K562 (cell line): Measurements from ENCODE around the gene STK17A. TPM values are rescaled to one million over a fixed set of nuclear protein-coding genes. Genes with fewer than 3 reads are reported as not detected.

ENCODE experiments used
- ATAC-seq: fragments of 200-7000 bp; cut with Tn5 transposase; 3 replicates; pipeline ENCODE4 v1.9.1; 2020; ENCODE audit warnings: moderate library complexity
- BruUV-seq: library from RNA; stranded (reverse); fragments of 400-500 nt; replicated peaks from 2 replicates; lab custom pipeline; 2021; lab: Mats Ljungman, UMichigan
- CTCF ChIA-PET: fragments of 300-600 bp; formaldehyde crosslinking; extraction: SDS; loops from one replicate; lab custom pipeline; 2021; ENCODE audit warnings: low intra/inter-chr PET ratio; lab: Yijun Ruan, JAX
- POLR2A ChIA-PET: fragments of 300-600, 350-650 bp; sonication (Branson Sonifier 250); formaldehyde crosslinking; extraction: SDS; loops from one replicate; lab custom pipeline; 2021; ENCODE audit warnings: antibody characterized with exemption, inconsistent platforms; lab: Yijun Ruan, JAX
- DNase-seq, 4 experiments: peaks; one replicate each; pipeline versions ENCODE4 v3.0.0 to v3.0.0-alpha.2; 2011 to 2018; ENCODE audit warnings: low spot score in 3 of 4, mixed read lengths in 3 of 4; ENCODE audit errors: extremely low read depth in 1 of 4
- FAIRE-seq: peaks from 2 replicates; lab custom pipeline; 2011; peaks lifted over from hg19 to GRCh38; lab: Jason Lieb, UNC
- H2AFZ ChIP-seq: 2 replicates; pipeline ENCODE4 v1.6.0; 2011; ENCODE audit warnings: low read depth, low read length, control low read depth, inconsistent platforms
- H3K27ac ChIP-seq: fragments of 200-600 bp; 3 replicates; pipeline ENCODE4 v1.8.0; 2011; ENCODE audit warnings: low read depth, mild to moderate bottlenecking, control low read depth, inconsistent platforms, low read length, moderate library complexity, mixed read lengths; ENCODE audit errors: extremely low read depth
- H3K27me3 ChIP-seq, 2 experiments: fragments of 300-600 bp in 1 of 2; 2 replicates in 1 of 2; 3 replicates in 1 of 2; pipeline versions ENCODE4 v1.6.0 to v1.8.0; 2011; ENCODE audit warnings: inconsistent platforms in 2 of 2, low read length in 2 of 2, mild to moderate bottlenecking in 1 of 2, mixed read lengths in 1 of 2, moderate library complexity in 1 of 2; ENCODE audit not compliant: control insufficient read depth in 2 of 2, insufficient read depth in 2 of 2
- H3K36me3 ChIP-seq: fragments of 300-600 bp; 3 replicates; pipeline ENCODE4 v1.8.0; 2011; ENCODE audit warnings: mild to moderate bottlenecking, low read length, inconsistent platforms; ENCODE audit not compliant: control insufficient read depth, insufficient read depth
- H3K4me1 ChIP-seq, 2 experiments: fragments of 200-600 bp in 1 of 2; replicated peaks in 1 of 2; 2 replicates in 1 of 2; 3 replicates in 1 of 2; pipeline versions ENCODE4 v1.5.1 to v1.8.0; 2011; ENCODE audit warnings: inconsistent platforms in 2 of 2, low read length in 2 of 2, mild to moderate bottlenecking in 1 of 2, mixed read lengths in 1 of 2, moderate library complexity in 1 of 2; ENCODE audit not compliant: control insufficient read depth in 2 of 2, insufficient read depth in 2 of 2
- H3K4me2 ChIP-seq: 2 replicates; pipeline ENCODE4 v1.6.1; 2011; ENCODE audit warnings: low read length, control low read depth, inconsistent platforms, mixed read lengths; ENCODE audit not compliant: insufficient read depth
- H3K4me3 ChIP-seq: fragments of 200-600 bp; sonication (generic), shearing (Covaris generic); 2 replicates; pipeline ENCODE4 v1.5.1; 2016; ENCODE audit warnings: control low read depth, inconsistent platforms
- H3K79me2 ChIP-seq: fragments of 200-600 bp; 3 replicates; pipeline ENCODE4 v1.8.0; 2011; ENCODE audit warnings: low read length, inconsistent platforms; ENCODE audit not compliant: control insufficient read depth, insufficient read depth
- H3K9ac ChIP-seq, 2 experiments: 2 replicates each; pipeline versions ENCODE4 v1.6.0 to v1.6.1; 2011; ENCODE audit warnings: low read depth in 2 of 2, low read length in 2 of 2, control low read depth in 1 of 2, inconsistent platforms in 1 of 2, mild to moderate bottlenecking in 1 of 2, mixed read lengths in 1 of 2; ENCODE audit not compliant: insufficient read depth in 1 of 2
- H3K9me1 ChIP-seq: one replicate; pipeline ENCODE4 v1.6.0; 2011; ENCODE audit warnings: inconsistent platforms, mild to moderate bottlenecking, low read length, moderate library complexity; ENCODE audit not compliant: control insufficient read depth, insufficient read depth
- H3K9me3 ChIP-seq: replicated peaks from 2 replicates; pipeline ENCODE4 v1.5.1; 2011; ENCODE audit warnings: low read depth, low read length, inconsistent platforms; ENCODE audit not compliant: control insufficient read depth, insufficient read depth
- H4K20me1 ChIP-seq: replicated peaks from 2 replicates; pipeline ENCODE4 v1.6.1; 2011; ENCODE audit warnings: low read length, inconsistent platforms, mixed read lengths; ENCODE audit not compliant: control insufficient read depth, insufficient read depth
- BMI1 ChIP-seq: fragments of 150-350 bp; IDR thresholded peaks from 2 replicates; pipeline ENCODE4 v1.6.1; 2014; ENCODE audit warnings: low read length
- CBX1 ChIP-seq: sonication (generic); IDR thresholded peaks from 2 replicates; pipeline ENCODE4 v1.6.1; 2016; ENCODE audit warnings: antibody characterized with exemption, low read depth, mild to moderate bottlenecking
- POLR3G ChIP-seq: IDR thresholded peaks from 2 replicates; pipeline ENCODE4 v1.6.1; 2011; ENCODE audit not compliant: insufficient read length, insufficient replicate concordance; ENCODE audit errors: extremely low read depth
- ZNF586 ChIP-seq: fragments of 450-650 bp; formaldehyde crosslinking; conservative IDR thresholded peaks from 2 replicates; pipeline ENCODE4 v1.4.0; 2020; ENCODE audit warnings: mild to moderate bottlenecking, moderate library complexity
- WGBS: fragments of 100-300 bp; shearing (Covaris generic); methylation state at CpG from one replicate; pipeline ENCODE4 v1.1.6; 2016; ENCODE audit warnings: low coverage, mixed read lengths; ENCODE audit not compliant: insufficient coverage; ENCODE audit errors: missing lambda C conversion rate; 5-methylcytosine and 5-hydroxymethylcytosine counted together
- in situ Hi-C: fragments of 300-500 bp; cut with MboI; formaldehyde crosslinking; loops from 4 replicates; pipeline ENCODE4 v1.15.0; 2018; ENCODE audit warnings: inconsistent platforms, mixed read lengths
- intact Hi-C: fragments of 100-400 bp; cut with micrococcal nuclease; formaldehyde crosslinking; loops from 2 replicates; pipeline ENCODE4 v1.14.2; 2022
- polyA plus RNA-seq, 8 experiments: library from polyadenylated mRNA; depleted of rRNA in 4 of 8; stranded (reverse) in 5 of 8; unstranded in 3 of 8; fragments of >200 nt; fragmentation: Nextera tagmentation in 2 of 8; fragmentation: Illumina TruSeq in 1 of 8; extraction: Ambion mirVana in 2 of 8; extraction: Trizol in 1 of 8; gene quantifications; 2 replicates each; pipeline versions ENCODE4 v1.2.1 to v1.2.3, GENCODE V29; 2011 to 2014; ENCODE audit warnings: inconsistent platforms in 1 of 8, missing spikeins in 1 of 8
- total RNA-seq, 7 experiments: library from RNA; depleted of rRNA in 6 of 7; stranded (reverse); fragments of >200 nt in 6 of 7; fragmentation: Illumina TruSeq in 2 of 7; extraction: Trizol in 2 of 7; gene quantifications; 2 replicates each; pipeline versions ENCODE4 v1.2.1 to v1.2.3, GENCODE V29; 2011 to 2021; ENCODE audit warnings: low replicate concordance in 1 of 7
- TF ChIP-seq, protein P1 (sequence below): fragments of 150-350 bp; IDR thresholded peaks from 2 replicates; pipeline ENCODE4 v1.6.1; 2014; ENCODE audit warnings: low read depth, mild to moderate bottlenecking, low read length, borderline replicate concordance
- TF ChIP-seq, protein P2 (sequence below), 2 experiments: IDR thresholded peaks in 1 of 2; conservative IDR thresholded peaks in 1 of 2; 2 replicates each; pipeline ENCODE4 v1.6.1; 2016; ENCODE audit warnings: low read depth in 2 of 2, mild to moderate bottlenecking in 1 of 2, missing compliant biosample characterization in 1 of 2, missing genetic modification characterization in 1 of 2, moderate library complexity in 1 of 2
- TF ChIP-seq, protein P3 (sequence below): IDR thresholded peaks from 2 replicates; pipeline ENCODE4 v1.6.1; 2011; ENCODE audit not compliant: insufficient read length; ENCODE audit errors: extremely low read depth

Gene STK17A
- total and polyA plus RNA-seq, 9 of the 15 experiments (the other 6 are each of a cell fraction or from before 2014, with no cell fraction given) = 3.4 to 16.3 (median 13.2) TPM

DNA sequence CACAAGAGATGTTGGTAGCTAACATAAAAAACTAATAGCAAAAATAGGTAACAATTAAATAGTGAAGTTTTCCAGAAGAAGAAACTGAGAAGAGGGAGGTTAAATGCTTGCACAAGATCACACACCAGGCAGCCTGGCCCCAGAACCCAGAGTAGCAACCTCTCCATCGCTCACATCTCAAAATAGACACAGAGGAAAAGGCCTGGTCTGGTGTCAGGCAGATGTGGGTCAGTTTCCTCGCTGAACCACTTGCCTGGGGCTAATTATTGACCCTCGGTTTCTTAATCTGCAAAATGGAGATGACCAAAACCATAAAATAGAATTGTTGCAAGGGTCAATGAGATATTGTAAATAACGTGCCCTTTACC, 44.5 kb upstream of the STK17A start:
- H3K9me1 ChIP-seq = no peaks in the 10 kb centered on the region
- BruUV-seq = no TSS peak
- TF ChIP-seq POLR3G (no peak), CBX1 (no peak), ZNF586 (CRISPR knock-in tag) (no peak), BMI1 (no peak)
- TF ChIP-seq, protein P1, sequence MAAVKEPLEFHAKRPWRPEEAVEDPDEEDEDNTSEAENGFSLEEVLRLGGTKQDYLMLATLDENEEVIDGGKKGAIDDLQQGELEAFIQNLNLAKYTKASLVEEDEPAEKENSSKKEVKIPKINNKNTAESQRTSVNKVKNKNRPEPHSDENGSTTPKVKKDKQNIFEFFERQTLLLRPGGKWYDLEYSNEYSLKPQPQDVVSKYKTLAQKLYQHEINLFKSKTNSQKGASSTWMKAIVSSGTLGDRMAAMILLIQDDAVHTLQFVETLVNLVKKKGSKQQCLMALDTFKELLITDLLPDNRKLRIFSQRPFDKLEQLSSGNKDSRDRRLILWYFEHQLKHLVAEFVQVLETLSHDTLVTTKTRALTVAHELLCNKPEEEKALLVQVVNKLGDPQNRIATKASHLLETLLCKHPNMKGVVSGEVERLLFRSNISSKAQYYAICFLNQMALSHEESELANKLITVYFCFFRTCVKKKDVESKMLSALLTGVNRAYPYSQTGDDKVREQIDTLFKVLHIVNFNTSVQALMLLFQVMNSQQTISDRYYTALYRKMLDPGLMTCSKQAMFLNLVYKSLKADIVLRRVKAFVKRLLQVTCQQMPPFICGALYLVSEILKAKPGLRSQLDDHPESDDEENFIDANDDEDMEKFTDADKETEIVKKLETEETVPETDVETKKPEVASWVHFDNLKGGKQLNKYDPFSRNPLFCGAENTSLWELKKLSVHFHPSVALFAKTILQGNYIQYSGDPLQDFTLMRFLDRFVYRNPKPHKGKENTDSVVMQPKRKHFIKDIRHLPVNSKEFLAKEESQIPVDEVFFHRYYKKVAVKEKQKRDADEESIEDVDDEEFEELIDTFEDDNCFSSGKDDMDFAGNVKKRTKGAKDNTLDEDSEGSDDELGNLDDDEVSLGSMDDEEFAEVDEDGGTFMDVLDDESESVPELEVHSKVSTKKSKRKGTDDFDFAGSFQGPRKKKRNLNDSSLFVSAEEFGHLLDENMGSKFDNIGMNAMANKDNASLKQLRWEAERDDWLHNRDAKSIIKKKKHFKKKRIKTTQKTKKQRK = no peak
- TF ChIP-seq, protein P2, sequence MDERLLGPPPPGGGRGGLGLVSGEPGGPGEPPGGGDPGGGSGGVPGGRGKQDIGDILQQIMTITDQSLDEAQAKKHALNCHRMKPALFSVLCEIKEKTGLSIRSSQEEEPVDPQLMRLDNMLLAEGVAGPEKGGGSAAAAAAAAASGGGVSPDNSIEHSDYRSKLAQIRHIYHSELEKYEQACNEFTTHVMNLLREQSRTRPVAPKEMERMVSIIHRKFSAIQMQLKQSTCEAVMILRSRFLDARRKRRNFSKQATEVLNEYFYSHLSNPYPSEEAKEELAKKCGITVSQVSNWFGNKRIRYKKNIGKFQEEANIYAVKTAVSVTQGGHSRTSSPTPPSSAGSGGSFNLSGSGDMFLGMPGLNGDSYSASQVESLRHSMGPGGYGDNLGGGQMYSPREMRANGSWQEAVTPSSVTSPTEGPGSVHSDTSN (CRISPR knock-in tag; IDR thresholded peaks at IDR 0.05; ENCODE audit: low read depth) = no peak
- TF ChIP-seq, protein P2 (tag; conservative IDR thresholded peaks at IDR 0.05; ENCODE audit: low read depth) = no peak
- TF ChIP-seq, protein P3, sequence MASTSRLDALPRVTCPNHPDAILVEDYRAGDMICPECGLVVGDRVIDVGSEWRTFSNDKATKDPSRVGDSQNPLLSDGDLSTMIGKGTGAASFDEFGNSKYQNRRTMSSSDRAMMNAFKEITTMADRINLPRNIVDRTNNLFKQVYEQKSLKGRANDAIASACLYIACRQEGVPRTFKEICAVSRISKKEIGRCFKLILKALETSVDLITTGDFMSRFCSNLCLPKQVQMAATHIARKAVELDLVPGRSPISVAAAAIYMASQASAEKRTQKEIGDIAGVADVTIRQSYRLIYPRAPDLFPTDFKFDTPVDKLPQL = no peak
- peaks cover 39 to 56% of the 10 kb centered on the region in 2 experiments for H3K27me3 ChIP-seq
- H3K9ac ChIP-seq = no peak overlapping the region
- intact Hi-C loops = no loop called here
- H4K20me1 ChIP-seq = no peaks in the 10 kb centered on the region
- no peaks in the 10 kb centered on the region for H3K79me2 ChIP-seq
- in situ Hi-C loops = no loop called here
- FAIRE-seq (no peak), DNase-seq (no peak), ATAC-seq (no peak)
- H3K4me1 ChIP-seq = peaks cover 0 to 4% of the 10 kb centered on the region in 2 experiments; a peak in 3 of 5 replicates
- no peak overlapping the region for H3K27ac ChIP-seq
- POLR2A ChIA-PET = interaction anchor here (1.1 kb wide), 1 partner anchor 10 kb away, joined by 3 read pairs; no protein-coding TSS in a partner anchor
- no peaks in the 10 kb centered on the region for H3K36me3 ChIP-seq
- WGBS = 0% methylated on average over 4 of the region's 4 CpGs
- no peak overlapping the region for H3K4me2 ChIP-seq
- H3K4me3 ChIP-seq = no peak overlapping the region
- H3K9me3 ChIP-seq = no peaks in the 10 kb centered on the region
- CTCF ChIA-PET = no interaction called here
- H2AFZ ChIP-seq = no peak overlapping the region
